ENCODE results near the gene CAPG.
A peak's percentile ranks its signal among the peaks of the same experiment; 100 is the strongest.
"Not testable (repeated sequence)": the region's sequence is repeated elsewhere in the genome, so short reads cannot be mapped to it uniquely, and the experiment has no call there.

CAPG gene

GRCh38 chr2:85446296-85447221 is 36.4 kb upstream of the CAPG start:
- Histone ChIP-seq H3K4me3 (ENCODE audit: low read depth, low read length) (no peak overlapping the region), H3K27me3 (ENCODE audit: control insufficient read depth, insufficient read depth, low read length) (no peaks in the 10 kb centered on the region), H3K9me3 (ENCODE audit: control insufficient read depth, insufficient read depth, low read length) (no peaks in the 10 kb centered on the region), H3K4me1 (ENCODE audit: control insufficient read depth, insufficient read depth, low read length) (no peaks in the 10 kb centered on the region), H3K9ac (ENCODE audit: low read depth, low read length) (no peak overlapping the region), H3K36me3 (ENCODE audit: control insufficient read depth, insufficient read depth, low read length) (no peaks in the 10 kb centered on the region)

GRCh38 chr2:85445316-85446295 is 35.4 kb upstream of the CAPG start:
- Histone ChIP-seq H3K9ac (ENCODE audit: low read depth, low read length) (no peak overlapping the region), H3K36me3 (ENCODE audit: control insufficient read depth, insufficient read depth, low read length) (no peaks in the 10 kb centered on the region), H3K9me3 (ENCODE audit: control insufficient read depth, insufficient read depth, low read length) (no peaks in the 10 kb centered on the region), H3K4me1 (ENCODE audit: control insufficient read depth, insufficient read depth, low read length) (no peaks in the 10 kb centered on the region), H3K27me3 (ENCODE audit: control insufficient read depth, insufficient read depth, low read length) (no peaks in the 10 kb centered on the region), H3K4me3 (ENCODE audit: low read depth, low read length) (no peak overlapping the region)

- H3K9ac ChIP-seq (ENCODE audit: low read depth, low read length), result no peak overlapping the region
- H3K36me3 ChIP-seq (ENCODE audit: control insufficient read depth, insufficient read depth, low read length), result no peaks in the 10 kb centered on the region
- no peak overlapping the region for H3K4me3 ChIP-seq (ENCODE audit: low read depth, low read length)
- no peaks in the 10 kb centered on the region for H3K9me3 ChIP-seq (ENCODE audit: control insufficient read depth, insufficient read depth, low read length)
- peaks cover 2% of the 10 kb centered on the region for H3K27me3 ChIP-seq (ENCODE audit: control insufficient read depth, insufficient read depth, low read length)
- H3K4me1 ChIP-seq (ENCODE audit: control insufficient read depth, insufficient read depth, low read length), result no peaks in the 10 kb centered on the region
Measured at GRCh38 chr2:85444629-85445172, 34.5 kb upstream of the CAPG start.

- no peaks in the 10 kb centered on the region for H3K36me3 ChIP-seq (ENCODE audit: control insufficient read depth, insufficient read depth, low read length)
- no peak overlapping the region for H3K9ac ChIP-seq (ENCODE audit: low read depth, low read length)
- peaks cover 2% of the 10 kb centered on the region for H3K27me3 ChIP-seq (ENCODE audit: control insufficient read depth, insufficient read depth, low read length)
- no peaks in the 10 kb centered on the region for H3K9me3 ChIP-seq (ENCODE audit: control insufficient read depth, insufficient read depth, low read length)
- no peak overlapping the region for H3K4me3 ChIP-seq (ENCODE audit: low read depth, low read length)
- peaks cover 11% of the 10 kb centered on the region for H3K4me1 ChIP-seq (ENCODE audit: control insufficient read depth, insufficient read depth, low read length)
Measured at GRCh38 chr2:85441864-85442263, 31.7 kb upstream of the CAPG start.

- H3K4me3 ChIP-seq (ENCODE audit: low read depth, low read length), result no peak overlapping the region
- peaks cover 6% of the 10 kb centered on the region for H3K27me3 ChIP-seq (ENCODE audit: control insufficient read depth, insufficient read depth, low read length)
- H3K9me3 ChIP-seq (ENCODE audit: control insufficient read depth, insufficient read depth, low read length), result no peaks in the 10 kb centered on the region
- no peaks in the 10 kb centered on the region for H3K36me3 ChIP-seq (ENCODE audit: control insufficient read depth, insufficient read depth, low read length)
- peaks cover 13% of the 10 kb centered on the region for H3K4me1 ChIP-seq (ENCODE audit: control insufficient read depth, insufficient read depth, low read length)
- no peak overlapping the region for H3K9ac ChIP-seq (ENCODE audit: low read depth, low read length)
Measured at GRCh38 chr2:85440729-85441128, 30.6 kb upstream of the CAPG start.

- Histone ChIP-seq H3K9me3 (ENCODE audit: control insufficient read depth, insufficient read depth, low read length) (no peaks in the 10 kb centered on the region), H3K4me3 (ENCODE audit: low read depth, low read length) (no peak overlapping the region), H3K27me3 (ENCODE audit: control insufficient read depth, insufficient read depth, low read length) (peaks cover 6% of the 10 kb centered on the region), H3K36me3 (ENCODE audit: control insufficient read depth, insufficient read depth, low read length) (no peaks in the 10 kb centered on the region), H3K4me1 (ENCODE audit: control insufficient read depth, insufficient read depth, low read length) (peaks cover 13% of the 10 kb centered on the region), H3K9ac (ENCODE audit: low read depth, low read length) (no peak overlapping the region)
Measured at GRCh38 chr2:85439986-85440385, 29.8 kb upstream of the CAPG start.

- H3K36me3 ChIP-seq (ENCODE audit: control insufficient read depth, insufficient read depth, low read length); H3K9ac ChIP-seq (ENCODE audit: low read depth, low read length); H3K27me3 ChIP-seq (ENCODE audit: control insufficient read depth, insufficient read depth, low read length); H3K9me3 ChIP-seq (ENCODE audit: control insufficient read depth, insufficient read depth, low read length); H3K4me3 ChIP-seq (ENCODE audit: low read depth, low read length): not testable (repeated sequence)
- H3K4me1 ChIP-seq (ENCODE audit: control insufficient read depth, insufficient read depth, low read length), result peaks cover 13% of the 10 kb centered on the region
Measured at GRCh38 chr2:85439569-85439968, 29.4 kb upstream of the CAPG start.

GRCh38 chr2:85439025-85439472 is 28.9 kb upstream of the CAPG start:
- Histone ChIP-seq H3K4me3 (ENCODE audit: low read depth, low read length) (no peak overlapping the region), H3K27me3 (ENCODE audit: control insufficient read depth, insufficient read depth, low read length) (peaks cover 6% of the 10 kb centered on the region), H3K36me3 (ENCODE audit: control insufficient read depth, insufficient read depth, low read length) (no peaks in the 10 kb centered on the region), H3K9ac (ENCODE audit: low read depth, low read length) (no peak overlapping the region), H3K4me1 (ENCODE audit: control insufficient read depth, insufficient read depth, low read length) (peaks cover 13% of the 10 kb centered on the region), H3K9me3 (ENCODE audit: control insufficient read depth, insufficient read depth, low read length) (no peaks in the 10 kb centered on the region)

GRCh38 chr2:85438201-85439024 is 28.2 kb upstream of the CAPG start:
- no peaks in the 10 kb centered on the region for H3K36me3 ChIP-seq (ENCODE audit: control insufficient read depth, insufficient read depth, low read length)
- no peaks in the 10 kb centered on the region for H3K9me3 ChIP-seq (ENCODE audit: control insufficient read depth, insufficient read depth, low read length)
- H3K4me1 ChIP-seq (ENCODE audit: control insufficient read depth, insufficient read depth, low read length), result peaks cover 16% of the 10 kb centered on the region
- peaks cover 6% of the 10 kb centered on the region for H3K27me3 ChIP-seq (ENCODE audit: control insufficient read depth, insufficient read depth, low read length)
- no peak overlapping the region for H3K4me3 ChIP-seq (ENCODE audit: low read depth, low read length)
- H3K9ac ChIP-seq (ENCODE audit: low read depth, low read length), result peak overlapping the region; percentile 26

GRCh38 chr2:85437488-85438200 is 27.5 kb upstream of the CAPG start:
- no peaks in the 10 kb centered on the region for H3K9me3 ChIP-seq (ENCODE audit: control insufficient read depth, insufficient read depth, low read length)
- peak overlapping the region; percentile 23 for H3K4me3 ChIP-seq (ENCODE audit: low read depth, low read length)
- H3K27me3 ChIP-seq (ENCODE audit: control insufficient read depth, insufficient read depth, low read length), result peaks cover 6% of the 10 kb centered on the region
- peak overlapping the region; percentile 16 for H3K9ac ChIP-seq (ENCODE audit: low read depth, low read length)
- no peaks in the 10 kb centered on the region for H3K36me3 ChIP-seq (ENCODE audit: control insufficient read depth, insufficient read depth, low read length)
- H3K4me1 ChIP-seq (ENCODE audit: control insufficient read depth, insufficient read depth, low read length), result peaks cover 19% of the 10 kb centered on the region
